ENCODE data around the gene CARNS1. TPM values are rescaled to one million over a fixed set of nuclear protein-coding genes. Genes with fewer than 3 reads are reported as not detected.
"Not testable (repeated sequence)": the region's sequence is repeated elsewhere in the genome, so short reads cannot be mapped to it uniquely, and the experiment has no call there.

The CARNS1 gene
- polyA plus RNA-seq, 1 donor from 2014 or later = not detected

GRCh38 chr11:67423891-67424613 lies 8.6 kb downstream of the CARNS1 start:
- no peak overlapping the region for H3K27ac ChIP-seq (ENCODE audit: low read length)
- H3K9ac ChIP-seq (ENCODE audit: low read length) = no peak overlapping the region
- no peaks in the 10 kb centered on the region for H3K27me3 ChIP-seq (ENCODE audit: insufficient read depth, low read depth, low read length)
- H3K79me2 ChIP-seq (replicated peaks; ENCODE audit: insufficient read depth, low read length) = peaks cover 6% of the 10 kb centered on the region
- H3K36me3 ChIP-seq (ENCODE audit: insufficient read depth, low read length) = no peaks in the 10 kb centered on the region
- H3K4me3 ChIP-seq (ENCODE audit: low read length) = no peak overlapping the region
- H2AFZ ChIP-seq (ENCODE audit: low read depth, low read length) = no peak overlapping the region
- H3F3A ChIP-seq (ENCODE audit: insufficient read depth, low read length, poor library complexity, severe bottlenecking) = no peaks in the 10 kb centered on the region
- no peaks in the 10 kb centered on the region for H4K20me1 ChIP-seq (ENCODE audit: insufficient read depth)
- no peaks in the 10 kb centered on the region for H3K9me2 ChIP-seq (ENCODE audit: insufficient read depth, low read length)
- H3K9me3 ChIP-seq (ENCODE audit: low read length) = no peaks in the 10 kb centered on the region
- TF ChIP-seq TAF1 (IDR thresholded peaks at IDR 0.05; ENCODE audit: low read depth) = no peak
- no peak overlapping the region for H3K4me2 ChIP-seq (ENCODE audit: low read length)

GRCh38 chr11:67427364-67427859 lies 11.9 kb downstream of the CARNS1 start:
- not testable (repeated sequence) for H3K9me3 ChIP-seq (ENCODE audit: low read length); H3K4me2 ChIP-seq (ENCODE audit: low read length); H3K79me2 ChIP-seq (replicated peaks; ENCODE audit: insufficient read depth, low read length); H3F3A ChIP-seq (ENCODE audit: insufficient read depth, low read length, poor library complexity, severe bottlenecking); H4K20me1 ChIP-seq (ENCODE audit: insufficient read depth); H3K27me3 ChIP-seq (ENCODE audit: insufficient read depth, low read depth, low read length); H3K36me3 ChIP-seq (ENCODE audit: insufficient read depth, low read length); H3K9me2 ChIP-seq (ENCODE audit: insufficient read depth, low read length)
- H2AFZ ChIP-seq (ENCODE audit: low read depth, low read length) = peak overlapping the region; percentile 91
- peak overlapping the region; percentile 98 for H3K4me3 ChIP-seq (ENCODE audit: low read length)
- H3K27ac ChIP-seq (ENCODE audit: low read length) = peak overlapping the region; percentile 84
- H3K9ac ChIP-seq (ENCODE audit: low read length) = peak overlapping the region; percentile 97

GRCh38 chr11:67428052-67429001 lies 12.8 kb downstream of the CARNS1 start, which contains the start of gene RPS6KB2:
Gene RPS6KB2, plus strand, starts transcription at chr11:67428494. Its CDS starts 52 bp downstream, at chr11:67428546.
- H4K20me1 ChIP-seq (ENCODE audit: insufficient read depth) = no peaks in the 10 kb centered on the region
- peak within 1 kb of the TSS; percentile 98 for H3K4me3 ChIP-seq (ENCODE audit: low read length)
- no peaks in the 10 kb centered on the region for H3K36me3 ChIP-seq (ENCODE audit: insufficient read depth, low read length)
- no peak for TF ChIP-seq SMC3 (conservative IDR thresholded peaks at IDR 0.05; ENCODE audit: poor library complexity)
- TF ChIP-seq MXI1 (conservative IDR thresholded peaks at IDR 0.05; ENCODE audit: poor library complexity, severe bottlenecking) = peak; percentile 81
- peak; percentile 72 for TF ChIP-seq TAF1 (IDR thresholded peaks at IDR 0.05; ENCODE audit: low read depth)
- peak; percentile 60 for TF ChIP-seq REST (IDR thresholded peaks at IDR 0.05; ENCODE audit: borderline replicate concordance)
- peak; percentile 75 for TF ChIP-seq EP300 (conservative IDR thresholded peaks at IDR 0.05; ENCODE audit: poor library complexity, severe bottlenecking)
- no peak for TF ChIP-seq CTCF (IDR thresholded peaks at IDR 0.05; ENCODE audit: poor library complexity, severe bottlenecking)
- no peak for TF ChIP-seq EZH2 (IDR thresholded peaks at IDR 0.05; ENCODE audit: borderline replicate concordance, insufficient read depth, low read length, poor library complexity, severe bottlenecking)
- peak; percentile 92 for TF ChIP-seq POLR2AphosphoS5 (IDR thresholded peaks at IDR 0.05)
- TF ChIP-seq RAD21 (conservative IDR thresholded peaks at IDR 0.05) = peak; percentile 30
- no peaks in the 10 kb centered on the region for H3K9me3 ChIP-seq (ENCODE audit: low read length)
- no peaks in the 10 kb centered on the region for H3K9me2 ChIP-seq (ENCODE audit: insufficient read depth, low read length)
- H3K27ac ChIP-seq (ENCODE audit: low read length) = peak within 1 kb of the TSS; percentile 84
- H3K9ac ChIP-seq (ENCODE audit: low read length) = peak within 1 kb of the TSS; percentile 97
- H3K4me2 ChIP-seq (ENCODE audit: low read length) = peak within 1 kb of the TSS; percentile 100
- H2AFZ ChIP-seq (ENCODE audit: low read depth, low read length) = peak within 1 kb of the TSS; percentile 91
- no peaks in the 10 kb centered on the region for H3F3A ChIP-seq (ENCODE audit: insufficient read depth, low read length, poor library complexity, severe bottlenecking)
- no peaks in the 10 kb centered on the region for H3K27me3 ChIP-seq (ENCODE audit: insufficient read depth, low read depth, low read length)
- H3K79me2 ChIP-seq (replicated peaks; ENCODE audit: insufficient read depth, low read length) = peaks cover 9% of the 10 kb centered on the region

Measured in neural cell (in vitro differentiated cells).